OCI-LY3 (cell line): Measurements from ENCODE around the gene ABLIM2.

Source experiments
- H2AFZ ChIP-seq: fragments of 200-600, 300-600 bp; shearing (Covaris generic); 2 replicates; pipeline ENCODE4 v1.6.0; 2014; ENCODE audit warnings: antibody characterized with exemption, low read depth, low read length
- H3K27ac ChIP-seq: fragments of 200-600, 300-600 bp; sonication (generic); 2 replicates; pipeline ENCODE4 v1.5.1; 2014; ENCODE audit warnings: mild to moderate bottlenecking, low read length, moderate library complexity, mixed read lengths
- H3K27me3 ChIP-seq: fragments of 200-600, 300-600 bp; sonication (generic); 2 replicates; pipeline ENCODE4 v1.6.1; 2014; ENCODE audit warnings: low read depth, low read length, mixed read lengths
- H3K36me3 ChIP-seq: fragments of 200-600, 300-600 bp; sonication (generic); replicated peaks from 2 replicates; pipeline ENCODE3; 2014; ENCODE audit warnings: low read depth, low read length, mixed read lengths
- H3K4me1 ChIP-seq: fragments of 300-600, 200-600 bp; sonication (generic); 2 replicates; pipeline ENCODE4 v1.6.1; 2014; ENCODE audit warnings: low read length, mixed read lengths
- H3K4me2 ChIP-seq: fragments of 200-600, 300-600 bp; sonication (generic); 2 replicates; pipeline ENCODE4 v1.6.1; 2014; ENCODE audit warnings: low read length, mixed read lengths
- H3K4me3 ChIP-seq: fragments of 300-600, 200-600 bp; sonication (generic); 2 replicates; pipeline ENCODE4 v1.5.1; 2014; ENCODE audit warnings: antibody characterized with exemption, mild to moderate bottlenecking, low read length, moderate library complexity
- H3K79me2 ChIP-seq: fragments of 300-600, 200-600 bp; shearing (Covaris generic); 2 replicates; pipeline ENCODE4 v1.6.1; 2014; ENCODE audit warnings: mild to moderate bottlenecking, low read length, mixed read lengths
- H3K9ac ChIP-seq: fragments of 300-600, 200-600 bp; shearing (Covaris generic); 2 replicates; pipeline ENCODE4 v1.6.0; 2014; ENCODE audit warnings: mild to moderate bottlenecking, low read length, moderate library complexity
- H3K9me3 ChIP-seq: fragments of 200-600, 300-600 bp; shearing (Covaris generic); 2 replicates; pipeline ENCODE4 v1.6.1; 2014; ENCODE audit warnings: low read length, mixed read lengths; ENCODE audit not compliant: insufficient read depth
- H4K20me1 ChIP-seq: fragments of 200-600, 300-600 bp; sonication (generic); 2 replicates; pipeline ENCODE4 v1.6.1; 2016; ENCODE audit warnings: low read length, mixed read lengths; ENCODE audit not compliant: insufficient read depth
- CTCF ChIP-seq: fragments of 200-600, 300-600 bp; sonication (generic); IDR thresholded peaks from 2 replicates; pipeline ENCODE4 v1.5.1; 2014; ENCODE audit warnings: antibody characterized with exemption, low read length, low read depth
- EZH2phosphoT487 ChIP-seq: fragments of 200-600 bp; shearing (Covaris generic); IDR thresholded peaks from 2 replicates; pipeline ENCODE4 v1.6.1; 2018; ENCODE audit warnings: antibody characterized with exemption, mixed run types, low read depth

ABLIM2 gene

GRCh38 chr4:8044699-8045098 lies 113.9 kb downstream of the ABLIM2 start:
- H3K36me3 ChIP-seq: no peaks in the 10 kb centered on the region
- H3K9ac ChIP-seq: no peak overlapping the region
- H4K20me1 ChIP-seq: no peaks in the 10 kb centered on the region
- H3K4me3 ChIP-seq: no peak overlapping the region
- no peak overlapping the region for H2AFZ ChIP-seq
- no peaks in the 10 kb centered on the region for H3K9me3 ChIP-seq
- H3K79me2 ChIP-seq: no peaks in the 10 kb centered on the region
- no peak overlapping the region for H3K4me2 ChIP-seq
- TF ChIP-seq CTCF (no peak), EZH2phosphoT487 (no peak)
- H3K4me1 ChIP-seq: no peaks in the 10 kb centered on the region
- H3K27me3 ChIP-seq: no peaks in the 10 kb centered on the region
- H3K27ac ChIP-seq: no peak overlapping the region

GRCh38 chr4:8044244-8044643 lies 114.4 kb downstream of the ABLIM2 start:
- TF ChIP-seq EZH2phosphoT487 (no peak), CTCF (no peak)
- no peaks in the 10 kb centered on the region for H3K4me1 ChIP-seq
- H3K36me3 ChIP-seq: no peaks in the 10 kb centered on the region
- no peak overlapping the region for H3K27ac ChIP-seq
- no peaks in the 10 kb centered on the region for H3K27me3 ChIP-seq
- no peak overlapping the region for H3K4me2 ChIP-seq
- H3K4me3 ChIP-seq: no peak overlapping the region
- H3K9me3 ChIP-seq: no peaks in the 10 kb centered on the region
- H3K9ac ChIP-seq: no peak overlapping the region
- no peaks in the 10 kb centered on the region for H3K79me2 ChIP-seq
- H2AFZ ChIP-seq: no peak overlapping the region
- H4K20me1 ChIP-seq: no peaks in the 10 kb centered on the region

- no peaks in the 10 kb centered on the region for H4K20me1 ChIP-seq
- H3K4me1 ChIP-seq: no peaks in the 10 kb centered on the region
- no peak overlapping the region for H2AFZ ChIP-seq
- no peaks in the 10 kb centered on the region for H3K36me3 ChIP-seq
- no peaks in the 10 kb centered on the region for H3K79me2 ChIP-seq
- H3K9me3 ChIP-seq: no peaks in the 10 kb centered on the region
- TF ChIP-seq EZH2phosphoT487 (no peak), CTCF (no peak)
- H3K27me3 ChIP-seq: no peaks in the 10 kb centered on the region; the same call in 1 of the 2 replicates
- no peak overlapping the region for H3K27ac ChIP-seq
- no peak overlapping the region for H3K4me2 ChIP-seq
- H3K9ac ChIP-seq: no peak overlapping the region
- H3K4me3 ChIP-seq: no peak overlapping the region
Measured at GRCh38 chr4:8043596-8043995, 115.0 kb downstream of the ABLIM2 start.

GRCh38 chr4:8041868-8042267 lies 116.7 kb downstream of the ABLIM2 start:
- Histone ChIP-seq H3K79me2 (no peaks in the 10 kb centered on the region), H3K9ac (no peak overlapping the region), H3K36me3 (no peaks in the 10 kb centered on the region), H3K27ac (no peak overlapping the region), H4K20me1 (no peaks in the 10 kb centered on the region), H2AFZ (no peak overlapping the region), H3K4me3 (no peak overlapping the region), H3K27me3 (no peaks in the 10 kb centered on the region; the same call in 1 of the 2 replicates), H3K9me3 (no peaks in the 10 kb centered on the region), H3K4me1 (no peaks in the 10 kb centered on the region), H3K4me2 (no peak overlapping the region)
- TF ChIP-seq CTCF: no peak
- no peak for TF ChIP-seq EZH2phosphoT487
